Small intestine (tissue), 7 donors: ENCODE measurements around the gene DNAJC4. TPM values are rescaled to one million over a fixed set of nuclear protein-coding genes. Genes with fewer than 3 reads are reported as not detected.
A peak's percentile ranks its signal among the peaks of the same experiment; 100 is the strongest.

Experiments
- DNase-seq, 2 donors: peaks; one replicate each; pipeline versions ENCODE4 v3.0.0 to v3.0.0-alpha.2; 2013
- FAIRE-seq: peaks from 2 replicates; lab custom pipeline; 2012; peaks lifted over from hg19 to GRCh38; lab: Jason Lieb, UNC
- H3K27ac ChIP-seq, 3 donors: one replicate each; pipeline ENCODE4 v1.5.1; 2013; ENCODE audit warnings: low read length in 2 of 3, mild to moderate bottlenecking in 2 of 3, control low read depth in 1 of 3, inconsistent platforms in 1 of 3, low read depth in 1 of 3, moderate library complexity in 1 of 3
- H3K27me3 ChIP-seq, 3 donors: one replicate each; pipeline ENCODE4 v1.6.1; 2013; ENCODE audit warnings: low read length in 3 of 3, inconsistent platforms in 1 of 3; ENCODE audit not compliant: control insufficient read depth in 3 of 3, insufficient read depth in 3 of 3
- H3K36me3 ChIP-seq, 3 donors: one replicate each; pipeline ENCODE4 v1.6.1; 2013; ENCODE audit warnings: low read length in 3 of 3, inconsistent platforms in 1 of 3, low read depth in 1 of 3, mild to moderate bottlenecking in 1 of 3, moderate library complexity in 1 of 3; ENCODE audit not compliant: control insufficient read depth in 3 of 3, insufficient read depth in 2 of 3
- H3K4me1 ChIP-seq, 3 donors: one replicate each; pipeline ENCODE4 v1.6.1; 2013; ENCODE audit warnings: low read length in 2 of 3, inconsistent platforms in 1 of 3, low read depth in 1 of 3, mild to moderate bottlenecking in 1 of 3, moderate library complexity in 1 of 3; ENCODE audit not compliant: control insufficient read depth in 3 of 3, insufficient read depth in 2 of 3
- H3K4me3 ChIP-seq, 3 donors: one replicate each; pipeline ENCODE4 v1.5.1; 2013; ENCODE audit warnings: low read length in 3 of 3, control low read depth in 1 of 3, inconsistent platforms in 1 of 3, low read depth in 1 of 3, mild to moderate bottlenecking in 1 of 3, moderate library complexity in 1 of 3
- H3K9me3 ChIP-seq, 2 donors: one replicate each; pipeline ENCODE4 v1.6.1; 2013; ENCODE audit warnings: low read depth in 1 of 2, low read length in 1 of 2; ENCODE audit not compliant: control insufficient read depth in 2 of 2, insufficient read depth in 1 of 2
- WGBS, 3 donors: extraction: QIAGEN DNeasy Blood & Tissue Kit; methylation state at CpG; one replicate each; pipeline ENCODE4 v1.1.7; 2013; 5-methylcytosine and 5-hydroxymethylcytosine counted together
- polyA plus RNA-seq, 4 donors: library from polyadenylated mRNA; stranded (reverse) in 3 of 4; unstranded in 1 of 4; fragments of 200-250 nt in 3 of 4; fragments of 120-200 nt in 1 of 4; gene quantifications; one replicate each; pipeline versions ENCODE4 v1.2.1 to v1.2.3, GENCODE V29; 2013
- donor health status: healthy with polysubstance abuse.
- donor health status: control.
- donor health status: control.
- donor health status: Bipolar disorder and iron deficiency.
- donor health status: healthy.

The DNAJC4 gene
- polyA plus RNA-seq, 4 donors = 50.6 to 164 (median 93.6) TPM

DNA sequence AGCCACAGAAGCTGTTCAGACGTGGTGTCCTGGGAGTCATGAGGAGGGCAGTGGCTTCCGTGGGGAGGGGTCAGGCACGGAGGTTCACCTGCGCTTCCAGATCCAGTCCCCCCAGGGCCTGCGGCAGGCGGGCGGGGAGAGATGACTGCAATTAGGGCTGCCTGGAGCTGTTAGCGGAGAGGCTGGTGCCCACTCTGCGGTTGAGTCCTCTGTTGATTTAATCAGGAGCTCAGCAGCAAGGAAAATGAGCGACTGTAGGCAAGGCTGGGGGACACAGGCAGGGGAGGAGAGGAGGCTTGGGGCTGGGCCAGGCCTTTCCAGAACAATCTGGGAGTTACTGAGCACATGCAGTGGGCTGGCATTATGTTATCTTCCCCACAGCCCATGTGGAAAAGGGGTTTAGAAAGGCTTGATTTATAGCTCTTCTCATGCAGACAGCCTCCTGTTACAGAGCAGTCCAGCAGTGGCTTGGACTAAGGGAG, 34.1 kb downstream of the DNAJC4 start:
- H3K4me1 ChIP-seq = peaks cover 0 to 16% (median 2%) of the 10 kb centered on the region in 3 donors
- no peaks in the 10 kb centered on the region for H3K9me3 ChIP-seq
- H3K27me3 ChIP-seq = no peaks in the 10 kb centered on the region
- DNase-seq (no peak), FAIRE-seq (no peak)
- no peak overlapping the region for H3K27ac ChIP-seq
- H3K4me3 ChIP-seq = no peak overlapping the region
- peaks cover 26 to 97% (median 50%) of the 10 kb centered on the region in 3 donors for H3K36me3 ChIP-seq
- 79 to 89% (median 87%) methylated on average over 10 of the region's 10 CpGs for WGBS, 3 donors

DNA sequence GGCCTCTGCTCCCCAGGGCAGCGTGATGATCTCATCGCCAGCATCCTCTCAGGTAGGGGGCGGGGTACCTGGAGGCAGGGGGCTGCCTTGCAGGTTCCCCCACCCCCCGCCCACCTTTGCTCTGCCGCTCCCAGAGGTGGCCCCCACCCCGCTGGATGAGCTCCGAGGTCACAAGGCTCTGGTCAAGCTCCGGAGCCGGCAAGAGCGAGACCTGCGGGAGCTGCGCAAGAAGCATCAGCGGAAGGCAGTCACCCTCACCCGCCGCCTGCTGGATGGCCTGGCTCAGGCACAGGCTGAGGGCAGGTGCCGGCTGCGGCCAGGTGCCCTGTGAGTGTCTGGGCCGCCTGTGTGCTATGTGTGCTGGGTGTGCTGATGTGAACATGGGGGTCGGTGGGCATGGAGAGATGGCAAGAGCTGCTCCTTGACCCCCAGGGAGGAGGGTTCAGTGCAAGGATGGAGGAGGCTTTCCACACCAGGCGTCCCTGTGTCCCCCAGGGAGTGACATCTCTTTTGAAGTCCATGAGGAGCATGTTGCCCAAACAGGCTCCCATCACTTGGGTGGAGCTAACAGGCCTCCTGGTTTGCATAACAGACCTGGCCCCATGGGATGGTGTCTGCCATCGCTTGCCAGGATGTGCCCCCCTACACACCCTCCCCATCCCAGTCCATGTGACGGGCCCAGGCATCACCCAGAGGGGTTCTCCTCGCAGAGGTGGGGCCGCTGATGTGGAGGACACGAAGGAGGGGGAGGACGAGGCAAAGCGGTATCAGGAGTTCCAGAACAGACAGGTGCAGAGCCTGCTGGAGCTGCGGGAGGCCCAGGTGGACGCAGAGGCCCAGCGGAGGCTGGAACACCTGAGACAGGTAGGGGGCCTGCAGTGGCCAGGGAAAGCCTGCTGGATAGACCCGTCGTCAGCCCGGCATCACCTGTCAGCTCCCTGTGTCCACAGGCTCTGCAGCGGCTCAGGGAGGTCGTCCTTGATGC, 35.1 kb downstream of the DNAJC4 start:
- H3K4me1 ChIP-seq = peaks cover 0 to 16% (median 2%) of the 10 kb centered on the region in 3 donors

DNA sequence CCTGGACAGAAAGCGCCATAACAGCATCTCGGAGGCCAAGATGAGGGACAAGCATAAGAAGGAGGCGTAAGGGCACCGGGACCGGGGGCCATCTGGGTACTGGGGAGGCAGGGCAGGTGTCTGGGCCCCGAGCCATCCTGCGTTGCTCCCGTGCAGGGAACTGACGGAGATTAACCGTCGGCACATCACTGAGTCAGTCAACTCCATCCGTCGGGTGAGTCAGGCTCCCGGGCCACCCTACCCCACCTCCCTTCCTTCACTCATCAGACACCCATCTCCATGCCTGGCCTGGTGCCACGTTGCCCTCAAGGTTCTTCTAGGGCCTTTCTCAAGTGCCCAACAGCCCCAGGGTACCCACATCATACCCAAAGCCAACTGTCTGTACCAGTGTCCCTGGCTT, 36.0 kb downstream of the DNAJC4 start:
- peaks cover 22 to 79% (median 38%) of the 10 kb centered on the region in 3 donors for H3K36me3 ChIP-seq
- DNase-seq (no peak), FAIRE-seq (no peak)
- WGBS, 3 donors = 71 to 83% (median 76%) methylated on average over 15 of the region's 15 CpGs
- no peaks in the 10 kb centered on the region for H3K9me3 ChIP-seq
- no peak overlapping the region for H3K4me3 ChIP-seq
- peak overlapping the region in 1 of 3 donors; percentile 25 for H3K27ac ChIP-seq
- H3K27me3 ChIP-seq = no peaks in the 10 kb centered on the region
- peaks cover 0 to 16% (median 2%) of the 10 kb centered on the region in 3 donors for H3K4me1 ChIP-seq

More for the DNA sequence above, 35.1 kb downstream of the DNAJC4 start:
- WGBS, 3 donors = 86 to 90% (median 88%) methylated on average over 34 to 35 of the region's 35 CpGs
- DNase-seq = no peak
- no peak for FAIRE-seq
- no peak overlapping the region for H3K4me3 ChIP-seq
- H3K27ac ChIP-seq = no peak overlapping the region
- H3K27me3 ChIP-seq = no peaks in the 10 kb centered on the region
- H3K36me3 ChIP-seq = peaks cover 26 to 86% (median 41%) of the 10 kb centered on the region in 3 donors
- no peaks in the 10 kb centered on the region for H3K9me3 ChIP-seq

DNA sequence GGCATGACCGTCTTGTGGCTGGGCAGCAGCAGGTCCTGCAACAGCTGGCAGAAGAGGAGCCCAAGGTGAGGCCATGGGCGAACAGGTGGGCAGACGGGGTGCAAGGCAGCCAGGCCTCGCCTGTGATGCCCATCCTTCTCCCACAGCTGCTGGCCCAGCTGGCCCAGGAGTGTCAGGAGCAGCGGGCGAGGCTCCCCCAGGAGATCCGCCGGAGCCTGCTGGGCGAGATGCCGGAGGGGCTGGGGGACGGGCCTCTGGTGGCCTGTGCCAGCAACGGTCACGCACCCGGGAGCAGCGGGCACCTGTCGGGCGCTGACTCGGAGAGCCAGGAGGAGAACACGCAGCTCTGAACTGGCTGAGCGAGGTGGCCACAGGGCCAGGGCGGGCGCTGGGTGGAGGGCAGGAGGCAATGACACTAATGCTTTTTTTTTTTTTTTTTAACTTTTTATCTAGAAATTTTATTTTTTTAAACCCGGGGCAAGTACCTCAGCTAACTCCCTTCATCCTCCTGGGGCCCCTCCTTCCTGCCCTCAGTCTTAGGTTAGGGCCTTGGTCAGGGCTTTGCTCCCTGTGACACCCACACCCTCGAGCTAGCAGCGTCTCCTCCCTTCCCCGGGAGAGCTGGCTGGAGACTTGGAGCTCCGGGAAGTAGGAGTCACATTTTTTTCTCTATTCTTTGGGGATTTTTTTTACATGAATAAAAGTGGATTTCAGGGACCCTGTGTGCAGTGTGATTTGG, 37.0 kb downstream of the DNAJC4 start:
- WGBS, 3 donors = 34 to 69% (median 49%) methylated on average over 25 to 27 of the region's 27 CpGs
- Histone ChIP-seq H3K9me3 (no peaks in the 10 kb centered on the region), H3K27ac (peak overlapping the region in 2 of 3 donors; percentile 84 to 87), H3K4me1 (peaks cover 0 to 24% (median 4%) of the 10 kb centered on the region in 3 donors), H3K4me3 (no peak overlapping the region), H3K27me3 (no peaks in the 10 kb centered on the region), H3K36me3 (peaks cover 14 to 71% (median 32%) of the 10 kb centered on the region in 3 donors)
- FAIRE-seq (no peak), DNase-seq (peak in 1 of 2 donors; percentile 64)

DNA sequence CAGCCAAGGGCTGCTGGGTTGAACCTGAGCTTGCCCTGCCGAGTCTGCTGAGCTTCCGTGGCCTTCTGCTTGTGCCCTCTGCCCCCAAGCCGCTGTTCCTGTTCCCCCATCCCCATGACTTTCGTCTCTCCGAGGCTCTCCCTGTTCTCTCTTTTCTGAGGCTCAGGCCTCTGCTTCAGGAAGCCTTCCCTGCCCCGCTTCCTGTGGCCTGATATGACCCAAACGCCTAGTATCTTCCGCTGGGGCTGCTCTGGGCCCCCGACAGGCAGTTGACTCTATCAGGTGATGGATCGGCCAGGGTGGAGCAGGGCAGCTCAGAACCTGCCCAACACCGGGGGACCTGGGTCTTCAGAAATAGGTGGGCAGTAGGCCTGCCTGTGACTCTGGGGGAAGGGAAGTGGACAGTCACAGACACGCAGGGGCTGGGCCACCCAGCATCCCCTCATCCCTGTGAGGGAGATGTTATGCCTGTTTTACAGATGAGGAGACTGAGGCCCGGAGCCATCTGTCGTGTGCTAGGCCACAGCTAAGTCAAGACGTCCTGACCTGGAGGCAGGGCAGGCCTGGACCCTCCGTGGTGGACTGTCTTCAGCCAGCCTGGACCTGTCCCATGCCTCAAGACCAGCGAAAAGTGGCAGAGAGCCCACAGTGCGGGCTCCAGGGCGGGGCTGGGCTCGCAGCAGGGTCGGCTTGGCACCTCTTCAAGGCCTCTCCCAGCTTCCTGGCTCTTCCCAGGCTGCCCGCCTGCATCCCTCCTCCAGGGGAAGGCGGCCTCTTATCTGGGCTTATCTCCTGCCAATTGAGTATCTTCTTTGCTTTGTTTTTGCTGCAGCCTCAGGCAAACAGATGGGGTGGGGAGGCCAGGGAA, 37.9 kb downstream of the DNAJC4 start:
- FAIRE-seq (no peak), DNase-seq (peak in 1 of 2 donors; percentile 71)
- H3K9me3 ChIP-seq = no peaks in the 10 kb centered on the region
- H3K4me3 ChIP-seq = peak overlapping the region in 1 of 3 donors; percentile 44
- H3K36me3 ChIP-seq = peaks cover 8 to 65% (median 23%) of the 10 kb centered on the region in 3 donors
- 22 to 32% (median 32%) methylated on average over 19 to 23 of the region's 23 CpGs for WGBS, 3 donors
- peaks cover 0 to 32% (median 4%) of the 10 kb centered on the region in 3 donors for H3K4me1 ChIP-seq
- H3K27ac ChIP-seq = peak overlapping the region; percentile 83 to 87 (median 84)
- H3K27me3 ChIP-seq = no peaks in the 10 kb centered on the region

DNA sequence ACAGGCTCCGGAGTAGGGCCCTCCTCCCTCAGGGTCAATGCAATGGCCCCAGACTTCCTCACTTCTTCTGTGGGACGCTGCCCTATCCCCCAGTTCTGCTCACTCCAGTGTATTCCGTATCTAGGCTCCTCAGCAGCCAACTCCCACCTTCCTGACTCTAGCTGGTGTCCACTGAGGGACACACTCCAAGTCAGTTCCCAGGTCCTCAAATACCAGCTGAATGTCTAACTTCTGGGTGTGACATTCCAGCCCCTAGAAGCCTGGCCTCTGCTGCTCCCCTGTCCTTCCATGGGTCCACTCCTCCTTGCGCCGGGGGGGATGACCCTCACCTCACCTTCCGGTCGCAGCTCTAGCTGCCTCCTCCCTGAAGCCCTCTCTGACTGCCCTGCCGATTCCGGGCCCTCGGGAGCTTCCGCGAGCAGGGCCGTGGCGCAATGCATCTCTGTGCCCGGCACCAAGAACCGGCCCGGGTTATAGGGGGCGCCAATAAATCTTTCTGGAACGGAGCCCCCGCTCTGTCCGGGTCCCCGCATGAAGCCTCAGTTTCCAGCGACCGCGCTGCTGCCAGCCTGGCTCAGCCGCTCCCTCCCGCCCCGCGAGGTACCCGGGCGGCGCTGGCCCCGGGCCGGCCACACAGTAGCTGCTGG, 38.7 kb downstream of the DNAJC4 start:
- Histone ChIP-seq H3K27ac (peak overlapping the region; percentile 83 to 87 (median 84)), H3K9me3 (no peaks in the 10 kb centered on the region), H3K4me3 (peak overlapping the region; percentile 44 to 59 (median 59)), H3K36me3 (peaks cover 4 to 62% (median 18%) of the 10 kb centered on the region in 3 donors), H3K4me1 (peaks cover 0 to 39% (median 4%) of the 10 kb centered on the region in 3 donors), H3K27me3 (no peaks in the 10 kb centered on the region)
- no peak for FAIRE-seq
- WGBS, 3 donors = 1% methylated on average over 30 to 34 of the region's 34 CpGs
- peak; percentile 59 to 66 for DNase-seq

DNA sequence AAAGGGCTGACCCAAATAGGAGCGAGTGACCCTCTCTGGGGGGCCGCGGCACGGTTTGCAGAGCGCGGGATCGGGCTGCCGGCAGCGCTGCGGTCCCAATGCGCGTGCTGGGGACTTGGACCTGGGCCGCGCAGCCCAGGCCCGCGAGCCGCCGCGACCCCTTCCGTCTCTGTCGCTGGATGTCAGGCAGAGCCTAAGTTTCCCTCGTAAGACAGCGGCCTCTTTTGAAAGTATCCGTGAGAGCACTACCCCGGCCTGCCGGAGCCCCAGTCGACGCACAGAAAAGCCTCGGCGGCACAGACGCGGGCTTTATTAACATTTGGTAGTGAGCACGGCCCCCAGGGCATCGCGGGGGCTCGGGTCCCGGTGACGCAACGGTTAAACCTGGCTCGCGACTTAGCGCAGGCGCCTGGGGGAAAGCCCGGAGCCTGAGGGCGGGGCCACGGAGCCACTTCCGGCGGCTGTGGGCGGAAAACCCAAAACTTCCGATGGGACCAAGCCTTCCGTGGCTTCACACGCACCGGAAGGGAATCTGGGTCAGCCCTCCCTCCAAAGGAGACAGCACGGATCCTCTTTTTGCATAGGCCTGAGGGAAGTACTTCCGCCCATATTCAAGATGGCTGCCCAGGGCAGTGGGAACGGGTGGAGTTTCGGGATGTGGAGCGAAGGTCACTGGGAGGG, 39.3 kb downstream of the DNAJC4 start:
- DNase-seq = peak; percentile 99
- Histone ChIP-seq H3K4me1 (peaks cover 0 to 39% (median 4%) of the 10 kb centered on the region in 3 donors), H3K9me3 (no peaks in the 10 kb centered on the region), H3K27ac (peak overlapping the region; percentile 83 to 92 (median 87)), H3K27me3 (no peaks in the 10 kb centered on the region), H3K4me3 (peak overlapping the region; percentile 59 to 65 (median 59)), H3K36me3 (peaks cover 4 to 56% (median 13%) of the 10 kb centered on the region in 3 donors)
- FAIRE-seq = no peak
- WGBS, 3 donors = 0% methylated on average over 48 to 58 of the region's 58 CpGs
